Measurements from ENCODE around the gene NFS1. TPM values are rescaled to one million over a fixed set of nuclear protein-coding genes. Genes with fewer than 3 reads are reported as not detected.
A peak's percentile ranks its signal among the peaks of the same experiment; 100 is the strongest.
"Not testable (repeated sequence)": the region's sequence is repeated elsewhere in the genome, so short reads cannot be mapped to it uniquely, and the experiment has no call there.

The NFS1 gene
- total RNA-seq, 2 experiments from 2014 or later: 32.7 to 34.7 TPM

DNA sequence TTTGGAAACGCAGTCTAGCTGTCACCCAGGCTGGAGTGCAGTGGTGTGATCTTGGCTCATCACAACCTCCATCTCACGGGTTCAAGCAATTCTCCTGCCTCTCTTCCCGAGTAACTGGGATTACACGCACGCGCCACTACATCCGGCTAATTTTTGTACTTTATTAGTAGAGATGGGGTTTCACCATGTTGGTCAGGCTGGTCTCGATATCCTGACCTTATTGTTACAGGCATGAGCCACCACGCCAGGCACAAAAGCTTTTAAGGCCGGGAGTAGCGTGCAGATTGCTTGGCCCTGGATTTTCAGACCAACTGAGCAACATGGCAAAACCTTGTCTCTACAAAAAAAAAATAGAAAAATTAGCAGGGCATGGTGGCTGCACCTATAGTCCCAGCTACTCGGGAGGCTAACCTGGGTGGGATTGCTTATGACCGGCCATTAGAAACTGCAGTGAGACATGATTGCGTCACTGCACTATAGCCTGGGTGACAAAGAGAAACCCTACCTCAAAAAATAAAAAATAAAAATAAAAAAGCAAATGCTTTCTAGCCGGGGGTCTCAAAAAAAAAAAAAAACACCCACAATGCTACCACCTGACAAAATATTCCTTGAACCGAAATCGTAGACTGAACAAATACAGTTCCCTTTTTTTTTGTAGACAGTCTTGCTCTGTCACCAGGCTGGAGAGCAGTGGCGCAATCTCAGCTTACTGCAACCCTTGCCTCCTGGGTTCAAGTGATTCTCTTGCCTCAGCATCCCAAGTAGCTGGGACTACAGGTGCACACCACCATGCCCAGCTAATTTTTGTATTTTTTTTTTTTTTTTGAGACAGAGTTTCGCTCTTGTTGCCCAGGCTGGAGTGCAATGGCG lies 27.9 kb upstream of the NFS1 start:
- CTCF ChIA-PET: no interaction called here
- Mint-ChIP-seq H3K4me1 (ENCODE audit: low read depth) (peaks cover 30% of the 10 kb centered on the region), H3K27me3 (ENCODE audit: low read depth) (no peaks in the 10 kb centered on the region)

GRCh38 chr20:35724321-35725230 lies 25.4 kb upstream of the NFS1 start:
- ChIA-PET CTCF (interaction anchor here (1.3 to 1.4 kb wide), 2 partner anchors 10 to 11 kb away, joined by 3 to 4 read pairs; no protein-coding TSS in a partner anchor), POLR2A (interaction anchor here (0.6 kb wide), 1 partner anchor 219 kb away, joined by 3 read pairs; no protein-coding TSS in a partner anchor)
- Mint-ChIP-seq H3K27me3 (ENCODE audit: low read depth) (no peaks in the 10 kb centered on the region), H3K4me3 (no peak overlapping the region), H3K27ac (no peak overlapping the region), H3K4me1 (ENCODE audit: low read depth) (peaks cover 31% of the 10 kb centered on the region), H3K9me3 (ENCODE audit: insufficient read depth) (no peaks in the 10 kb centered on the region), H3K36me3 (ENCODE audit: low read depth) (peaks cover 71% of the 10 kb centered on the region)
- DNase-seq (no peak), ATAC-seq (no peak)

More for the DNA sequence above, 27.9 kb upstream of the NFS1 start:
- Mint-ChIP-seq H3K9me3 (ENCODE audit: insufficient read depth) (no peaks in the 10 kb centered on the region), H3K27ac (no peak overlapping the region), H3K36me3 (ENCODE audit: low read depth) (peaks cover 63% of the 10 kb centered on the region), H3K4me3 (no peak overlapping the region)
- POLR2A ChIA-PET: interaction anchor here (1.0 to 3.2 kb wide), 4 partner anchors 8 to 12 kb away, joined by 3 to 13 read pairs (median 6); no protein-coding TSS in a partner anchor
- no peak for DNase-seq
- ATAC-seq: no peak

DNA sequence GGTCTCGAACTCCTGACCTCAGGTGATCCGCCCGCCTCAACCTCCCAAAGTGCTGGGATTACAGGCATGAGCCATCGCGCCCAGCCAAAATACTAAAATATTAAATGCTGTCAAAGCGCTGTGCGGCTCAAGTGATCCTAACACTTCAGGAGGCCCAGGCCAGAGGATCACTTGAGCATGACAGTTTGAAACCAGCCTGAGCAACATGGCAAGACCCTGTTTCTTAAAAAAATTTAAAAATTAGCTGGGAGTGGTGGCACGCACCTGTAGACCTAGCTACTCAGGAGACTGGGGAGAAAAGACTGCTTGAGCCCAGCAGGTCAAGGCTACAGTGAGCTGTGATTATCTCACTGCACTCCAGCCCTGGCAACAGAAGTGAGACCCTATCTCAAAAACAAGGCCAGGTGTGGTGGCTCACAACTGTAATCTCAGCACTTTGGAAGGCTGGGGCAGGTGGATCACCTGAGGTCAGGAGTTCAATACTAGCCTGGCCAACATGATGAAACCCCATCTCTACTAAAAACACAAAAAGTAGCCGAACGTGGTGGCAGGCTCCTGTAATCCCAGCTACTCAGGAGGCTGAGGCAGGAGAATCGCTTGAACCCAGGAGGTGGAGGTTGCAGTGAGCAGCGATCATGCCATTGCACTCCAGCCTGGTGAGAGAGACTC lies 24.6 kb upstream of the NFS1 start:
- peaks cover 69% of the 10 kb centered on the region for H3K36me3 Mint-ChIP-seq (ENCODE audit: low read depth)
- DNase-seq; ATAC-seq; H3K27me3 Mint-ChIP-seq (ENCODE audit: low read depth); H3K27ac Mint-ChIP-seq; H3K4me3 Mint-ChIP-seq; H3K9me3 Mint-ChIP-seq (ENCODE audit: insufficient read depth): not testable (repeated sequence)
- CTCF ChIA-PET: interaction anchor here (1.0 to 1.4 kb wide), 2 partner anchors 9 to 21 kb away, joined by 3 read pairs; no protein-coding TSS in a partner anchor
- H3K4me1 Mint-ChIP-seq (ENCODE audit: low read depth): peaks cover 31% of the 10 kb centered on the region
- POLR2A ChIA-PET: interaction anchor here (0.6 kb wide), 1 partner anchor 11 kb away, joined by 3 read pairs; no protein-coding TSS in a partner anchor

- POLR2A ChIA-PET: interaction anchor here (0.6 kb wide), 1 partner anchor 12 kb away, joined by 3 read pairs; no protein-coding TSS in a partner anchor
- not testable (repeated sequence) for H3K4me3 Mint-ChIP-seq; DNase-seq; H3K9me3 Mint-ChIP-seq (ENCODE audit: insufficient read depth); H3K27ac Mint-ChIP-seq; H3K27me3 Mint-ChIP-seq (ENCODE audit: low read depth)
- peaks cover 70% of the 10 kb centered on the region for H3K36me3 Mint-ChIP-seq (ENCODE audit: low read depth)
- peak; percentile 14 for ATAC-seq
- H3K4me1 Mint-ChIP-seq (ENCODE audit: low read depth): peaks cover 31% of the 10 kb centered on the region
- CTCF ChIA-PET: interaction anchor here (1.0 to 1.4 kb wide), 2 partner anchors 8 to 21 kb away, joined by 3 read pairs; no protein-coding TSS in a partner anchor
Measured at GRCh38 chr20:35723275-35723639, 24.1 kb upstream of the NFS1 start.

- CTCF ChIA-PET: no interaction called here
- Mint-ChIP-seq H3K27ac (peak overlapping the region; percentile 31), H3K27me3 (ENCODE audit: low read depth) (no peaks in the 10 kb centered on the region), H3K36me3 (ENCODE audit: low read depth) (peaks cover 71% of the 10 kb centered on the region), H3K4me1 (ENCODE audit: low read depth) (peaks cover 30% of the 10 kb centered on the region), H3K9me3 (ENCODE audit: insufficient read depth) (no peaks in the 10 kb centered on the region), H3K4me3 (no peak overlapping the region)
- DNase-seq (no peak), ATAC-seq (no peak)
- POLR2A ChIA-PET: interaction anchor here (1.2 to 1.5 kb wide), 2 partner anchors 14 to 20 kb away, joined by 5 to 6 read pairs; partner anchors contain the start of gene RBM39
Measured at GRCh38 chr20:35721621-35722020, 22.5 kb upstream of the NFS1 start.

DNA sequence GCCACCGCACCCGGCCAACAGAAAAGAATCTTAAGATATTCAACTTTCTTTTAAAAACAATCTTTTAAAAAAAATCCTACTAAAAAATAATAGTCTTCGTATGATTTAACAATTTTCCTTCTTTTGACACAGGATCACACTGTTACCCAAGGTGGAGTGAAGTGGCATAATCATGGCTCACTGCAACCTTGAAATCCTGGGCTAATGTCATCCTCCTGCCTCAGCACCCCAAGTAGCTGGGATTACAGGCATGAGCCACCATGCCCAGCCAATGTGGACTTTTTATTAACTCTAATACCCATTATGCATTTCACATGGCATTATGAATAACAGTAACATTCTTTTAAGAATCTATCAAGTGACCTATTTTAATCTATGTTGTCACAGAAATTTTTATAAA lies 22.1 kb upstream of the NFS1 start:
- no peaks in the 10 kb centered on the region for H3K27me3 Mint-ChIP-seq (ENCODE audit: low read depth)
- H3K9me3 Mint-ChIP-seq (ENCODE audit: insufficient read depth): no peaks in the 10 kb centered on the region
- H3K36me3 Mint-ChIP-seq (ENCODE audit: low read depth): peaks cover 71% of the 10 kb centered on the region
- CTCF ChIA-PET: no interaction called here
- peak overlapping the region; percentile 31 for H3K27ac Mint-ChIP-seq
- peaks cover 30% of the 10 kb centered on the region for H3K4me1 Mint-ChIP-seq (ENCODE audit: low read depth)
- no peak for ATAC-seq
- DNase-seq: no peak
- H3K4me3 Mint-ChIP-seq: no peak overlapping the region
- POLR2A ChIA-PET: interaction anchor here (1.2 to 1.5 kb wide), 2 partner anchors 14 to 21 kb away, joined by 5 to 6 read pairs; partner anchors contain the start of gene RBM39

- H3K36me3 Mint-ChIP-seq (ENCODE audit: low read depth): peaks cover 74% of the 10 kb centered on the region
- no peak overlapping the region for H3K27ac Mint-ChIP-seq
- no peaks in the 10 kb centered on the region for H3K9me3 Mint-ChIP-seq (ENCODE audit: insufficient read depth)
- H3K4me1 Mint-ChIP-seq (ENCODE audit: low read depth): peaks cover 29% of the 10 kb centered on the region
- CTCF ChIA-PET: interaction anchor here (0.7 to 0.8 kb wide), 2 partner anchors 9 to 21 kb away, joined by 3 read pairs; partner anchors contain the start of gene ROMO1
- H3K4me3 Mint-ChIP-seq: no peak overlapping the region
- H3K27me3 Mint-ChIP-seq (ENCODE audit: low read depth): no peaks in the 10 kb centered on the region
- POLR2A ChIA-PET: interaction anchor here (0.6 to 3.3 kb wide), 10 partner anchors 8 to 22 kb away, joined by 3 to 16 read pairs (median 6); partner anchors contain the start of genes NFS1, RBM39 and ROMO1
- DNase-seq (no peak), ATAC-seq (no peak)
Measured at GRCh38 chr20:35720165-35721123, 21.3 kb upstream of the NFS1 start.

- no peak overlapping the region for H3K27ac Mint-ChIP-seq
- no peaks in the 10 kb centered on the region for H3K27me3 Mint-ChIP-seq (ENCODE audit: low read depth)
- no peak for DNase-seq
- ChIA-PET CTCF (interaction anchor here (0.7 to 0.8 kb wide), 2 partner anchors 8 to 20 kb away, joined by 3 read pairs; partner anchors contain the start of gene ROMO1), POLR2A (interaction anchor here (0.9 to 3.3 kb wide), 9 partner anchors 9 to 20 kb away, joined by 3 to 16 read pairs (median 5); partner anchors contain the start of genes NFS1 and ROMO1)
- no peak overlapping the region for H3K4me3 Mint-ChIP-seq
- peaks cover 72% of the 10 kb centered on the region for H3K36me3 Mint-ChIP-seq (ENCODE audit: low read depth)
- H3K4me1 Mint-ChIP-seq (ENCODE audit: low read depth): peaks cover 27% of the 10 kb centered on the region
- no peak for ATAC-seq
- H3K9me3 Mint-ChIP-seq (ENCODE audit: insufficient read depth): no peaks in the 10 kb centered on the region
Measured at GRCh38 chr20:35719717-35720116, 20.6 kb upstream of the NFS1 start.

- DNase-seq: no peak
- Mint-ChIP-seq H3K4me3 (no peak overlapping the region), H3K27me3 (ENCODE audit: low read depth) (no peaks in the 10 kb centered on the region), H3K27ac (no peak overlapping the region), H3K36me3 (ENCODE audit: low read depth) (peaks cover 70% of the 10 kb centered on the region), H3K4me1 (ENCODE audit: low read depth) (peaks cover 31% of the 10 kb centered on the region), H3K9me3 (ENCODE audit: insufficient read depth) (no peaks in the 10 kb centered on the region)
- POLR2A ChIA-PET: interaction anchor here (0.9 to 3.3 kb wide), 9 partner anchors 10 to 21 kb away, joined by 3 to 16 read pairs (median 5); partner anchors contain the start of genes NFS1 and ROMO1
- no peak for ATAC-seq
- CTCF ChIA-PET: interaction anchor here (0.7 to 1.1 kb wide), 3 partner anchors 8 to 165 kb away, joined by 3 to 4 read pairs (median 3); partner anchors contain the start of gene ROMO1
Measured at GRCh38 chr20:35718972-35719635, 20.0 kb upstream of the NFS1 start.
